GM12878 (cell line): ENCODE measurements around the gene EIF2B4. TPM values are rescaled to one million over a fixed set of nuclear protein-coding genes. Genes with fewer than 3 reads are reported as not detected.

Experiments
- ATAC-seq: fragments of 200-7000 bp; cut with Tn5 transposase; 3 replicates; pipeline ENCODE4 v1.9.1; 2020; ENCODE audit warnings: mild to moderate bottlenecking, moderate library complexity
- BruUV-seq: library from RNA; stranded (reverse); fragments of 400-500 nt; replicated peaks from 2 replicates; lab custom pipeline; 2021; lab: Mats Ljungman, UMichigan
- CTCF ChIA-PET: fragments of 300-600 bp; sonication (Branson Sonifier 250); formaldehyde crosslinking; extraction: SDS; loops from one replicate; lab custom pipeline; 2021; ENCODE audit warnings: inconsistent platforms; lab: Yijun Ruan, JAX
- POLR2A ChIA-PET: fragments of 350-600 bp; formaldehyde crosslinking; extraction: SDS; loops from one replicate; lab custom pipeline; 2021; ENCODE audit warnings: inconsistent platforms; lab: Charles Lee
- RAD21 ChIA-PET: fragments of 300-600 bp; sonication (Branson Sonifier 250); formaldehyde crosslinking; loops from one replicate; lab custom pipeline; 2023; ENCODE audit warnings: antibody characterized with exemption; ENCODE audit not compliant: unreplicated experiment; lab: Charles Lee
- SMC1A ChIA-PET: fragments of 300-600 bp; sonication (Branson Sonifier 250); formaldehyde crosslinking; loops from one replicate; lab custom pipeline; 2023; ENCODE audit not compliant: unreplicated experiment, uncharacterized antibody; lab: Charles Lee
- DNase-seq: peaks from one replicate; pipeline ENCODE4 v3.0.0-alpha.2; 2011; ENCODE audit warnings: low read depth, low spot score
- FAIRE-seq: peaks from 3 replicates; lab custom pipeline; 2011; peaks lifted over from hg19 to GRCh38; lab: Jason Lieb, UNC
- H2AFZ ChIP-seq: 2 replicates; pipeline ENCODE4 v1.6.0; 2011; ENCODE audit warnings: low read depth, low read length, control low read depth; ENCODE audit not compliant: control insufficient read depth
- H3K27ac ChIP-seq: 2 replicates; pipeline ENCODE4 v1.5.1; 2011; ENCODE audit warnings: control low read depth; ENCODE audit not compliant: control insufficient read depth, insufficient read depth
- H3K27me3 ChIP-seq, 2 experiments: replicated peaks in 1 of 2; 2 replicates each; pipeline versions ENCODE4 v1.6.0 to v1.6.1; 2011; ENCODE audit warnings: low read length in 1 of 2; ENCODE audit not compliant: control insufficient read depth in 2 of 2, insufficient read depth in 2 of 2
- H3K36me3 ChIP-seq, 2 experiments: 2 replicates each; pipeline ENCODE4 v1.5.1; 2011; ENCODE audit warnings: low read length in 1 of 2; ENCODE audit not compliant: control insufficient read depth in 2 of 2, insufficient read depth in 2 of 2
- H3K4me1 ChIP-seq: 2 replicates; pipeline ENCODE4 v1.6.1; 2011; ENCODE audit warnings: mild to moderate bottlenecking, low read length, moderate library complexity, mixed read lengths; ENCODE audit not compliant: control insufficient read depth, insufficient read depth
- H3K4me2 ChIP-seq: 2 replicates; pipeline ENCODE4 v1.6.0; 2011; ENCODE audit warnings: control low read depth; ENCODE audit not compliant: control insufficient read depth, insufficient read depth
- H3K4me3 ChIP-seq: fragments of 200-600 bp; sonication (generic); 2 replicates; pipeline ENCODE4 v1.5.1; 2016
- H3K79me2 ChIP-seq: 2 replicates; pipeline ENCODE4 v1.6.0; 2011; ENCODE audit warnings: low read length; ENCODE audit not compliant: control insufficient read depth, insufficient read depth
- H3K9ac ChIP-seq: 2 replicates; pipeline ENCODE4 v1.8.0; 2011; ENCODE audit warnings: low read length, control low read depth, mixed read lengths; ENCODE audit not compliant: control insufficient read depth, insufficient read depth
- H3K9me3 ChIP-seq: replicated peaks from 3 replicates; pipeline ENCODE4 v1.5.1; 2011; ENCODE audit warnings: mild to moderate bottlenecking, low read length; ENCODE audit not compliant: control insufficient read depth, insufficient read depth
- H4K20me1 ChIP-seq: 2 replicates; pipeline ENCODE4 v1.6.0; 2011; ENCODE audit not compliant: control insufficient read depth, insufficient read depth
- BHLHE40 ChIP-seq, 2 experiments: fragments of 450-650 bp in 1 of 2; IDR thresholded peaks; 2 replicates each; pipeline ENCODE4 v1.6.1; 2011 to 2017; ENCODE audit warnings: low read depth in 2 of 2, borderline replicate concordance in 1 of 2, improper control_type of control experiment in 1 of 2, low read length in 1 of 2, mild to moderate bottlenecking in 1 of 2
- BMI1 ChIP-seq: fragments of 450-650 bp; IDR thresholded peaks from 2 replicates; pipeline ENCODE4 v1.6.1; 2016; ENCODE audit warnings: mild to moderate bottlenecking, moderate library complexity, borderline replicate concordance
- CHD2 ChIP-seq: IDR thresholded peaks from 2 replicates; pipeline ENCODE4 v1.6.1; 2011; ENCODE audit warnings: low read depth, low read length, improper control_type of control experiment, borderline replicate concordance
- CHD4 ChIP-seq: fragments of 200-600 bp; sonication (generic); IDR thresholded peaks from 2 replicates; pipeline ENCODE4 v1.6.1; 2016; ENCODE audit warnings: mild to moderate bottlenecking
- EED ChIP-seq: sonication (generic); IDR thresholded peaks from 2 replicates; pipeline ENCODE4 v1.6.1; 2016; ENCODE audit warnings: antibody characterized with exemption, low read depth
- EZH2 ChIP-seq: IDR thresholded peaks from 2 replicates; pipeline ENCODE4 v1.6.1; 2012; ENCODE audit warnings: low read depth, mild to moderate bottlenecking, control low read depth, inconsistent platforms, low read length, borderline replicate concordance; ENCODE audit not compliant: control insufficient read depth
- FOXM1 ChIP-seq: IDR thresholded peaks from 2 replicates; pipeline ENCODE4 v1.6.1; 2012; ENCODE audit warnings: low read depth, mild to moderate bottlenecking, inconsistent platforms, low read length, moderate library complexity
- MAX ChIP-seq: IDR thresholded peaks from 2 replicates; pipeline ENCODE4 v1.6.1; 2012; ENCODE audit warnings: low read depth, low read length, improper control_type of control experiment
- MEF2A ChIP-seq: IDR thresholded peaks from 2 replicates; pipeline ENCODE4 v1.6.1; 2011; ENCODE audit warnings: low read depth, mild to moderate bottlenecking, low read length, moderate library complexity; ENCODE audit not compliant: insufficient read depth
- NFYA ChIP-seq: IDR thresholded peaks from 2 replicates; pipeline ENCODE4 v1.6.1; 2011; ENCODE audit warnings: low read depth, mild to moderate bottlenecking, low read length, improper control_type of control experiment, borderline replicate concordance
- RAD21 ChIP-seq: IDR thresholded peaks from 2 replicates; pipeline ENCODE4 v1.6.1; 2011; ENCODE audit warnings: mild to moderate bottlenecking, low read depth, low read length, moderate library complexity; ENCODE audit not compliant: insufficient read depth
- RFX5 ChIP-seq: IDR thresholded peaks from 2 replicates; pipeline ENCODE4 v1.6.1; 2011; ENCODE audit warnings: low read depth, low read length, improper control_type of control experiment
- SIN3A ChIP-seq: IDR thresholded peaks from 2 replicates; pipeline ENCODE4 v1.6.1; 2012; ENCODE audit warnings: low read depth, low read length, improper control_type of control experiment
- SMAD5 ChIP-seq: IDR thresholded peaks from 2 replicates; pipeline ENCODE4 v1.6.1; 2016; ENCODE audit warnings: antibody characterized with exemption, low read depth
- SREBF2 ChIP-seq: IDR thresholded peaks from 2 replicates; pipeline ENCODE4 v1.6.1; 2012; ENCODE audit warnings: mild to moderate bottlenecking, low read length
- SUPT20H ChIP-seq: IDR thresholded peaks from 2 replicates; pipeline ENCODE4 v1.6.1; 2011; ENCODE audit warnings: low read depth, mild to moderate bottlenecking, low read length, moderate library complexity, borderline replicate concordance; ENCODE audit not compliant: control insufficient read depth
- WGBS: methylation state at CpG from one replicate; pipeline ENCODE4 v1.1.6; 2016; ENCODE audit warnings: low lambda C conversion rate; ENCODE audit not compliant: insufficient replicate concordance, insufficient coverage; ENCODE audit errors: missing lambda C conversion rate; 5-methylcytosine and 5-hydroxymethylcytosine counted together
- in situ Hi-C: fragments of 300-500 bp; cut with MboI; formaldehyde crosslinking; loops from 9 replicates; pipeline ENCODE4 v1.14.3; 2018; ENCODE audit warnings: mixed read lengths
- intact Hi-C: fragments of 100-400 bp; cut with micrococcal nuclease; formaldehyde crosslinking; loops from one replicate; pipeline ENCODE4 v1.14.2; 2022; ENCODE audit not compliant: unreplicated experiment
- polyA plus RNA-seq, 11 experiments: library from polyadenylated mRNA; depleted of rRNA in 4 of 11; unstranded in 6 of 11; stranded (reverse) in 5 of 11; fragments of >200 nt; fragmentation: Nextera tagmentation in 4 of 11; fragmentation: Illumina TruSeq in 1 of 11; extraction: Ambion mirVana in 4 of 11; extraction: Trizol in 1 of 11; gene quantifications; 1 replicate in 1 of 11; 2 replicates in 10 of 11; pipeline versions ENCODE4 v1.2.1 to v1.2.3, GENCODE V29; 2011 to 2016; ENCODE audit warnings: inconsistent platforms in 2 of 11, missing spikeins in 2 of 11, low read depth in 1 of 11
- total RNA-seq, 4 experiments: library from RNA; depleted of rRNA in 3 of 4; stranded (reverse); fragments of >200 nt in 3 of 4; fragmentation: Illumina TruSeq in 1 of 4; extraction: Trizol in 1 of 4; gene quantifications; 2 replicates each; pipeline versions ENCODE4 v1.2.1 to v1.2.3, GENCODE V29; 2013 to 2021
- TF ChIP-seq, protein P1 (sequence below): fragments of 450-650 bp; IDR thresholded peaks from 2 replicates; pipeline ENCODE4 v1.6.1; 2017; ENCODE audit warnings: mild to moderate bottlenecking, moderate library complexity

EIF2B4 gene
- total and polyA plus RNA-seq, 10 of the 15 experiments (the other 5 are each of a cell fraction or from before 2014, with no cell fraction given), result 13.4 to 53.9 (median 27.5) TPM

GRCh38 chr2:27370816-27371620 lies 880 bp upstream of the EIF2B4 start (continued):
- TF ChIP-seq CHD2, result no peak
- no peak for TF ChIP-seq SUPT20H
- peak; percentile 56; the same call in 1 of the 2 replicates for TF ChIP-seq SIN3A
- no peak for TF ChIP-seq RFX5
- no peak for TF ChIP-seq MEF2A
- TF ChIP-seq, all 136 proteins: peak for 30

DNA sequence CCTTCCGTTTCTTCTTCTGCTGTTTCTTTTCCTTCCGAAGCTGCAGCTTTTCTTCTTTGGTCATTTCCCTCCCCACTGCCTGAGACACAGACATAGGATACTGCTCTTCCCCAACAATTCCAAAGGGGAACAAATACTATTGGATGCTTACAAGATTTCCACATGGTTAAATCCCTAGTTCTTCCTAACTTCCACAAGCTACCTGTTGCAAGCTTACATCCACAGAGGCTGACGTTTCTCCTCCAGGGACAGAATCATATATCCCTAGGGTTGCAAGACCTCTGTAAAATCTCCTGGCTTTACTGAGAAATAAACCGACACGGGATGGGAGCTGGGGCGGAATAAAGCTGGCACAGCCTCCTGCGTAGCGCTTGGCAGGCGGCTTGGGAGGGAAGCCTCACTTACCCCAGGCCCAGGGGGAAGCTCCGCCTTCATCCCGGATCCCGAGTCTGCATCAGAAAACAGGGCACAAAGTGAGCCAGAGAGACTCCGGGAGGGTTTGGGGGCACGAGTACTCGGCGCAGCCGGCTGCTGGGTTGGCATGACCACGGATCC lies 590 bp downstream of the EIF2B4 start:
- Histone ChIP-seq H3K9ac (peak overlapping the region; percentile 89), H3K9me3 (no peaks in the 10 kb centered on the region), H3K27me3 (no peaks in the 10 kb centered on the region), H3K4me3 (peak overlapping the region; percentile 79), H3K27ac (peak overlapping the region; percentile 67), H3K4me1 (peaks cover 4% of the 10 kb centered on the region; the same call in 1 of the 2 replicates), H3K36me3 (peaks cover 9 to 24% of the 10 kb centered on the region in 2 experiments), H2AFZ (peak overlapping the region; percentile 89), H4K20me1 (no peaks in the 10 kb centered on the region), H3K4me2 (peak overlapping the region; percentile 89), H3K79me2 (peaks cover 40% of the 10 kb centered on the region)
- in situ Hi-C loops (no loop called here), intact Hi-C loops (loop anchor here (1.0 to 5.0 kb wide), 4 partner anchors 11 to 47 kb away; partner anchors contain the start of genes GTF3C2, MPV17, PPM1G and ZNF513)
- BruUV-seq, result TSS peak; percentile 66
- no peak for FAIRE-seq
- ChIA-PET POLR2A (interaction anchor here (0.6 to 1.7 kb wide), 12 partner anchors 9 to 297 kb away, joined by 3 to 10 read pairs (median 3); partner anchors contain the start of genes GTF3C2, NRBP1 and ZNF513), CTCF (interaction anchor here (0.8 to 1.9 kb wide), 14 partner anchors 9 to 314 kb away, joined by 3 to 14 read pairs (median 4); partner anchors contain the start of genes NRBP1 and PPM1G), SMC1A (interaction anchor here (0.6 to 3.2 kb wide), 10 partner anchors 10 to 320 kb away, joined by 3 to 13 read pairs (median 5); partner anchors contain the start of genes GTF3C2 and PPM1G), RAD21 (interaction anchor here (0.9 to 2.0 kb wide), 5 partner anchors 9 to 60 kb away, joined by 3 to 7 read pairs (median 5); partner anchors contain the start of genes MPV17 and PPM1G)
- ATAC-seq, result no peak; the same call in 1 of the 3 replicates
- no peak for DNase-seq
- under 1% methylated on average over 17 of the region's 18 CpGs for WGBS
- no peak for TF ChIP-seq EZH2
- no peak for TF ChIP-seq BMI1
- no peak for TF ChIP-seq MAX
- no peak for TF ChIP-seq RAD21
- no peak for TF ChIP-seq NFYA
- TF ChIP-seq FOXM1, result no peak
- TF ChIP-seq SMAD5, result no peak
- no peak for TF ChIP-seq EED
- TF ChIP-seq, protein P1, sequence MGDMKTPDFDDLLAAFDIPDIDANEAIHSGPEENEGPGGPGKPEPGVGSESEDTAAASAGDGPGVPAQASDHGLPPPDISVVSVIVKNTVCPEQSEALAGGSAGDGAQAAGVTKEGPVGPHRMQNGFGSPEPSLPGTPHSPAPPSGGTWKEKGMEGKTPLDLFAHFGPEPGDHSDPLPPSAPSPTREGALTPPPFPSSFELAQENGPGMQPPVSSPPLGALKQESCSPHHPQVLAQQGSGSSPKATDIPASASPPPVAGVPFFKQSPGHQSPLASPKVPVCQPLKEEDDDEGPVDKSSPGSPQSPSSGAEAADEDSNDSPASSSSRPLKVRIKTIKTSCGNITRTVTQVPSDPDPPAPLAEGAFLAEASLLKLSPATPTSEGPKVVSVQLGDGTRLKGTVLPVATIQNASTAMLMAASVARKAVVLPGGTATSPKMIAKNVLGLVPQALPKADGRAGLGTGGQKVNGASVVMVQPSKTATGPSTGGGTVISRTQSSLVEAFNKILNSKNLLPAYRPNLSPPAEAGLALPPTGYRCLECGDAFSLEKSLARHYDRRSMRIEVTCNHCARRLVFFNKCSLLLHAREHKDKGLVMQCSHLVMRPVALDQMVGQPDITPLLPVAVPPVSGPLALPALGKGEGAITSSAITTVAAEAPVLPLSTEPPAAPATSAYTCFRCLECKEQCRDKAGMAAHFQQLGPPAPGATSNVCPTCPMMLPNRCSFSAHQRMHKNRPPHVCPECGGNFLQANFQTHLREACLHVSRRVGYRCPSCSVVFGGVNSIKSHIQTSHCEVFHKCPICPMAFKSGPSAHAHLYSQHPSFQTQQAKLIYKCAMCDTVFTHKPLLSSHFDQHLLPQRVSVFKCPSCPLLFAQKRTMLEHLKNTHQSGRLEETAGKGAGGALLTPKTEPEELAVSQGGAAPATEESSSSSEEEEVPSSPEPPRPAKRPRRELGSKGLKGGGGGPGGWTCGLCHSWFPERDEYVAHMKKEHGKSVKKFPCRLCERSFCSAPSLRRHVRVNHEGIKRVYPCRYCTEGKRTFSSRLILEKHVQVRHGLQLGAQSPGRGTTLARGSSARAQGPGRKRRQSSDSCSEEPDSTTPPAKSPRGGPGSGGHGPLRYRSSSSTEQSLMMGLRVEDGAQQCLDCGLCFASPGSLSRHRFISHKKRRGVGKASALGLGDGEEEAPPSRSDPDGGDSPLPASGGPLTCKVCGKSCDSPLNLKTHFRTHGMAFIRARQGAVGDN, result no peak
- no peak for TF ChIP-seq CHD4
- no peak for TF ChIP-seq SREBF2
- no peak for TF ChIP-seq BHLHE40 (IDR thresholded peaks at IDR 0.05; ENCODE audit: borderline replicate concordance in 1 of 2, low read depth in 2 of 2, low read length in 1 of 2)
